ENCODE measurements around the gene RAD51AP1.
"Not testable (repeated sequence)": the region's sequence is repeated elsewhere in the genome, so short reads cannot be mapped to it uniquely, and the experiment has no call there.

RAD51AP1 gene

DNA sequence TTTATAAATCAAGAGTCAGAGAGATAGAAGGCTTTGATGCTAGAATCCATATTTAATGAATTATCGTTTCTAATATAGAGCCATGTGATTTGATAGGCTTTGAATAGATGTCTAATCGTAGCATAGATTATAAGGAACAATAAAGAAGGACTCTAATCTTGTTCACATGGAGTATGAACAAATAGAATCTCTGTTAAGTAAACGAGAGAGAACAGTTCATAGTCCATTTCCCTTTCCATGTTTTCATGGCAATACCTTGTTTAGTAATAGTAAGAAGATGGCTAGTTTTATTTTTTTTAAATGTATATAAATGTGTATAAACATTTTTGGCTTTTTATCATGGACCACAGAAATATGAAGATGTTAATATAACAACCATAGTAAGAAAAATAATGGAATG lies 32.3 kb upstream of the RAD51AP1 start:
- DNase-seq (ENCODE audit: low spot score): no peak
- in situ Hi-C loops (cut with MboI; ENCODE audit: low sequenced_read_pairs, unreplicated experiment): no loop called here
- TF ChIP-seq, protein P1, sequence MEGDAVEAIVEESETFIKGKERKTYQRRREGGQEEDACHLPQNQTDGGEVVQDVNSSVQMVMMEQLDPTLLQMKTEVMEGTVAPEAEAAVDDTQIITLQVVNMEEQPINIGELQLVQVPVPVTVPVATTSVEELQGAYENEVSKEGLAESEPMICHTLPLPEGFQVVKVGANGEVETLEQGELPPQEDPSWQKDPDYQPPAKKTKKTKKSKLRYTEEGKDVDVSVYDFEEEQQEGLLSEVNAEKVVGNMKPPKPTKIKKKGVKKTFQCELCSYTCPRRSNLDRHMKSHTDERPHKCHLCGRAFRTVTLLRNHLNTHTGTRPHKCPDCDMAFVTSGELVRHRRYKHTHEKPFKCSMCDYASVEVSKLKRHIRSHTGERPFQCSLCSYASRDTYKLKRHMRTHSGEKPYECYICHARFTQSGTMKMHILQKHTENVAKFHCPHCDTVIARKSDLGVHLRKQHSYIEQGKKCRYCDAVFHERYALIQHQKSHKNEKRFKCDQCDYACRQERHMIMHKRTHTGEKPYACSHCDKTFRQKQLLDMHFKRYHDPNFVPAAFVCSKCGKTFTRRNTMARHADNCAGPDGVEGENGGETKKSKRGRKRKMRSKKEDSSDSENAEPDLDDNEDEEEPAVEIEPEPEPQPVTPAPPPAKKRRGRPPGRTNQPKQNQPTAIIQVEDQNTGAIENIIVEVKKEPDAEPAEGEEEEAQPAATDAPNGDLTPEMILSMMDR (IDR thresholded peaks at IDR 0.05; ENCODE audit: borderline replicate concordance, control extremely low read depth, extremely low read depth, insufficient read depth, missing control alignments): no peak

DNA sequence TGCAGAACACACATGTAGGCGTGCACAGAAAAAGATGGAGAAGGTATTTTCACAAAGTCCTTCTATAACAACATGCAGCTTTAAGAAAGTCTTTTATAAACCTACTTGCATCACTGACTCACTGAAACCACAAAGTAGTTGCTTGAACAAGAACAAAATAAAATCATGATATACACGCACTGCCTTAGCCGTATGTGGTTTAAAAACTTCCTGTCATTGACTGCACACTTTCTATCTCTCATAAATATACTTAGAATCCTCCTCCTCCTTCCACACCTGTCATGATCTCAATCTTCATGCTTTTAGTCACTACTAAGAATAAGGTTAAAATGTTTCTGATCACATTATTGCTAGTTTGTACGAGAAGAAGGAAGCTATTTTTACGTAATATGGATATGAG lies 31.8 kb upstream of the RAD51AP1 start:
- TF ChIP-seq, protein P1 (IDR thresholded peaks at IDR 0.05; ENCODE audit: borderline replicate concordance, control extremely low read depth, extremely low read depth, insufficient read depth, missing control alignments): no peak
- in situ Hi-C loops (cut with MboI; ENCODE audit: low sequenced_read_pairs, unreplicated experiment): no loop called here
- peak; percentile 76 for DNase-seq (ENCODE audit: low spot score)

DNA sequence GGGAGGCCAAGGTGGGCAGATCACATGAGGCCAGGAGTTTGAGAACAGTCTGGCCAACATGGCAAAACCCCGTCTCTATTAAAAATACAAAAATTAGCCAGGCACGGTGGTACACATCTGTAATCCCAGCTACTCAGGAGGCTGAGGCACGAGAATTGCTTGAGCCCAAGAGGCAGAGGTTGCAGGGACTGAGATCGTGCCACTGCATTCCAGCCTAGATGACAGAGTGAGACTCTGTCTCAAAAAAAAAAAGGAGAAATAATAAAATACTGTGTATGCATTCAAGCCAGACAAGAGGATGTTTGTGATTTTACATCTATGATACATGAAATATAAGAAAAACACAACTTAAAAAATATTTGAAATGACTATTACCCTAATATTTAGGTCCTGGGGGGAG lies 30.2 kb upstream of the RAD51AP1 start:
- DNase-seq (ENCODE audit: low spot score); in situ Hi-C loops (cut with MboI; ENCODE audit: low sequenced_read_pairs, unreplicated experiment): not testable (repeated sequence)

DNA sequence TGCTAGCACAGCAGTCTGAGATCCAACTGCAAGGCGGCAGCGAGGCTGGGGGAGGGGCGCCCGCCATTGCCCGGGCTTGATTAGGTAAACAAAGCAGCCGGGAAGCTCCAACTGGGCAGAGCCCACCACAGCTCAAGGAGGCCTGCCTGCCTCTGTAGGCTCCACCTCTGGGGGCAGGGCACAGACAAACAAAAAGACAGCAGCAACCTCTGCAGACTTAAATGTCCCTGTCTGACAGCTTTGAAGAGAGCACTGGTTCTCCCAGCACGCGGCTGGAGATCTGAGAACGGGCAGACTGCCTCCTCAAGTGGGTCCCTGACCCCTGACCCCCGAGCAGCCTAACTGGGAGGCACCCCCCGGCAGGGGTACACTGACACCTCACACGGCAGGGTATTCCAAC lies 29.4 kb upstream of the RAD51AP1 start:
- in situ Hi-C loops (cut with MboI; ENCODE audit: low sequenced_read_pairs, unreplicated experiment); DNase-seq (ENCODE audit: low spot score): not testable (repeated sequence)

DNA sequence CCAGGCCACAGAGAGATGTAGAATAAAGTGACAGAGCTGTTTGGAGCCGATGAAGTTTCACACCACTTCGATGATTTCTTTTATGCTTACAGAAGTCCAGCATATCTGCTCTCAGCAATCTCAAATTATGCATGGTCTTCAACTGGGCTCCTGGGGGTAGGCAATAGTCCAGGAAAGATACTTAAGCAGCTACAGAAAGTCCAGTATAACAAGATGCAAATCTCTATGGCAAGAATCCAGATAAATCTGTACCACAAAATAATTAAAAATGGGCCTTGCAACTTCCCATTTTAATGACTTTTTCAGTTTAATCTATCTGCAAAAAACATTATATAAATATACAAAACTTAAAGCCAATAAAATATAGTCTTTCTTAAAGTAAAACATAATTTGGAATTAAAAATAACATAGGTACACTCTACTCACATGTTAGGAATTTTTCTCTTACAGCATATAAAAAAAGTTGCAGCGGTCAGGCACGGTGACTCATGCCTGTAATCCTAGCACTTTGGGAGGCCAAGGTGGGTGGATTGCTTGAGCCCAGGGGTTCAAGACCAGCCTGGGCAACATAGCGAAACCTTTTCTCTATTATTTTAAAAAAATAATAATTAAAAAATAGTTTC lies 20.5 kb upstream of the RAD51AP1 start:
- no peak for DNase-seq (ENCODE audit: low spot score)
- TF ChIP-seq, protein P1 (IDR thresholded peaks at IDR 0.05; ENCODE audit: borderline replicate concordance, control extremely low read depth, extremely low read depth, insufficient read depth, missing control alignments): no peak

DNA sequence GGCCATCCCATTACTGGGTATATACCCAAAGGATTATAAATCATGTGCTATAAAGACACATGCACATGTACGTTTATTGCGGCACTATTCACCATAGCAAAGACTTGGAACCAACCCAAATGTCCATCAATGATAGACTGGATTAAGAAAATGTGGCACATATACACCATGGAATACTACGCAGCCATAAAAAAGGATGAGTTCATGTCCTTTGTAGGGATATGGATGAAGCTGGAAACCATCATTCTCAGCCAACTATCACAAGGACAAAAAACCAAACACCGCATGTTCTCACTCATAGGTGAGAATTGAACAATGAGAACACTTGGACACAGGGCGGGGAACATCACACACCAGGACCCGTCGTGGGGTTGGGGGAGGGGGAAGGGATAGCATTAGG lies 15.2 kb upstream of the RAD51AP1 start:
- in situ Hi-C loops (cut with MboI; ENCODE audit: low sequenced_read_pairs, unreplicated experiment); DNase-seq (ENCODE audit: low spot score): not testable (repeated sequence)

More for the DNA sequence above, 20.5 kb upstream of the RAD51AP1 start:
- in situ Hi-C loops (cut with MboI; ENCODE audit: low sequenced_read_pairs, unreplicated experiment): no loop called here

DNA sequence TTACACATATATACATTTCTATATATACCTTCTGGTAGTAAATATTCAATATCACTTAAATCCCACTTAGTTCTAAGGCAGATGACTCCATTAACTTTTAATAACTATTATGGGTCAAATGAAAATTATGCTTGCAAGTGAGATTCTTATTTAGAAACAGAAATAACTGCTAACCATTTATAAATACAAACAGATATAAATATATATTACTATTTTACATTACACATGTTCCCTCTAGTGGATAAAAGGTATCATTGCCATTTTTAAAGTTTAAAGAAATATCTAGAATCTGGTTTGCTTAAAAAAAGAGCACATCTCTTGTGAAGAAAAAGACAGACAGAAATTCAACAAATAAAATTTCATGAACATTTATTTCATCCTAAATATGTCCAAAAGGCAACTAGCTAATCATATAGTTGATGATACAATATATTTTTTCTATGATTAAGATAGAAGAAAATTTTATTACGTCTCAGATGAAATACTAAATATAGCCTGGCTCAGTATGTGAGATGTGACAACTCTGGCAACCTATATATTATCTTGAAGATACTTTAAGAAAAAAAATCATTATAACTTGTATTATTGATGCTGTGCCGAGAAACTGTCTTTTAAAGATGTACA lies 11.7 kb upstream of the RAD51AP1 start:
- peak; percentile 14 for DNase-seq (ENCODE audit: low spot score)
- TF ChIP-seq, protein P1 (IDR thresholded peaks at IDR 0.05; ENCODE audit: borderline replicate concordance, control extremely low read depth, extremely low read depth, insufficient read depth, missing control alignments): no peak
- in situ Hi-C loops (cut with MboI; ENCODE audit: low sequenced_read_pairs, unreplicated experiment): no loop called here

DNA sequence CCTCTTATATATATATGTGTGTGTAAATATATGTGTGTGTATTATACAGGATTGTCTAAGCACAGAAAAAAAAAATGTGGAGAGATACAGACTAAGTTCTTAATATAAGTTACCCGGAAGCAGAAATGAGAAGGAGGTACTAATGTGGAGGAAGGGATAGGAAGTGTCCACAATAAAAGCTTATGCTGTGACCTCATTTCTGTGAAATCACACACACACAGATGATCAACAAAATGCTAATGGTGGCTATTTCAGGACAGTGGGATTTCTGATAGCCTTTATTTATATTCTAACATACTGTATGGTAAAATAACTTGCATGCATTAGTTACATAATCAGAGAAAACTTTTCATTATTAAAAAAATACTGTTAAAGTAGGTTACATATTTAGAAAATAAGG lies 8.5 kb upstream of the RAD51AP1 start:
- in situ Hi-C loops (cut with MboI; ENCODE audit: low sequenced_read_pairs, unreplicated experiment): no loop called here
- DNase-seq (ENCODE audit: low spot score): no peak
- TF ChIP-seq, protein P1 (IDR thresholded peaks at IDR 0.05; ENCODE audit: borderline replicate concordance, control extremely low read depth, extremely low read depth, insufficient read depth, missing control alignments): no peak
